Activated T-cell treated with anti-CD3 and anti-CD28 coated beads for 24 hours (primary cell): ENCODE data around the gene MPP2.
"Not testable (repeated sequence)": the region's sequence is repeated elsewhere in the genome, so short reads cannot be mapped to it uniquely, and the experiment has no call there.

ENCODE experiments used
- DNase-seq: peaks from one replicate; pipeline ENCODE4 v3.0.0-alpha.2; 2020; ENCODE audit warnings: low read depth

MPP2 gene

GRCh38 chr17:43901861-43902589, 5.3 kb downstream of the MPP2 start:
- no peak for DNase-seq

GRCh38 chr17:43900858-43901754, 6.2 kb downstream of the MPP2 start:
- no peak for DNase-seq

- DNase-seq, result peak; percentile 79
These were observed 7.0 kb downstream of the MPP2 start for GRCh38 chr17:43900183-43900857.

GRCh38 chr17:43898446-43898845, 8.9 kb downstream of the MPP2 start:
- no peak for DNase-seq

- DNase-seq, result no peak
These were observed 9.5 kb downstream of the MPP2 start for GRCh38 chr17:43897831-43898230.

- DNase-seq, result not testable (repeated sequence)
These were observed 12.8 kb downstream of the MPP2 start for GRCh38 chr17:43894494-43894893.

- DNase-seq, result no peak
These were observed 14.7 kb downstream of the MPP2 start for GRCh38 chr17:43892647-43892952.

GRCh38 chr17:43891851-43892646, 15.3 kb downstream of the MPP2 start:
- no peak for DNase-seq

GRCh38 chr17:43890240-43890639, 17.1 kb downstream of the MPP2 start:
- no peak for DNase-seq

GRCh38 chr17:43888548-43888947, 18.8 kb downstream of the MPP2 start:
- DNase-seq, result no peak

GRCh38 chr17:43882761-43883415, 24.4 kb downstream of the MPP2 start:
- no peak for DNase-seq

GRCh38 chr17:43881758-43882505, 25.4 kb downstream of the MPP2 start:
- DNase-seq, result no peak

GRCh38 chr17:43881181-43881580, 26.2 kb downstream of the MPP2 start:
- DNase-seq, result no peak

GRCh38 chr17:43880420-43880991, 26.8 kb downstream of the MPP2 start:
- DNase-seq, result peak; percentile 11

- no peak for DNase-seq
These were observed 27.5 kb downstream of the MPP2 start for GRCh38 chr17:43879723-43880419.

- DNase-seq, result peak; percentile 55
These were observed 28.8 kb downstream of the MPP2 start for GRCh38 chr17:43878260-43879175.

- DNase-seq, result no peak
These were observed 29.7 kb downstream of the MPP2 start for GRCh38 chr17:43877451-43878155.

GRCh38 chr17:43877031-43877430, 30.3 kb downstream of the MPP2 start:
- DNase-seq, result no peak
